Sigmoid colon (tissue), 4 donors: ENCODE results near the gene ANO2.

Source experiments
- POLR2A ChIP-seq, 2 donors: fragments of 450-650 bp; IDR thresholded peaks; one replicate each; pipeline ENCODE4 v1.6.1; 2016; ENCODE audit warnings: antibody characterized with exemption in 2 of 2, mild to moderate bottlenecking in 2 of 2, moderate library complexity in 2 of 2
- POLR2AphosphoS5 ChIP-seq, 4 donors: sonication (generic); formaldehyde crosslinking; IDR thresholded peaks; one replicate each; pipeline ENCODE4 v1.6.1; 2017; ENCODE audit warnings: antibody characterized with exemption in 4 of 4
- TF ChIP-seq, protein P1 (sequence below), 4 experiments: fragments of 450-650 bp in 3 of 4; fragments of 200-600 bp in 1 of 4; IDR thresholded peaks; one replicate each; pipeline ENCODE4 v1.5.1; 2016 to 2019; ENCODE audit warnings: antibody characterized with exemption in 4 of 4, mild to moderate bottlenecking in 3 of 4, moderate library complexity in 2 of 4

DNA sequence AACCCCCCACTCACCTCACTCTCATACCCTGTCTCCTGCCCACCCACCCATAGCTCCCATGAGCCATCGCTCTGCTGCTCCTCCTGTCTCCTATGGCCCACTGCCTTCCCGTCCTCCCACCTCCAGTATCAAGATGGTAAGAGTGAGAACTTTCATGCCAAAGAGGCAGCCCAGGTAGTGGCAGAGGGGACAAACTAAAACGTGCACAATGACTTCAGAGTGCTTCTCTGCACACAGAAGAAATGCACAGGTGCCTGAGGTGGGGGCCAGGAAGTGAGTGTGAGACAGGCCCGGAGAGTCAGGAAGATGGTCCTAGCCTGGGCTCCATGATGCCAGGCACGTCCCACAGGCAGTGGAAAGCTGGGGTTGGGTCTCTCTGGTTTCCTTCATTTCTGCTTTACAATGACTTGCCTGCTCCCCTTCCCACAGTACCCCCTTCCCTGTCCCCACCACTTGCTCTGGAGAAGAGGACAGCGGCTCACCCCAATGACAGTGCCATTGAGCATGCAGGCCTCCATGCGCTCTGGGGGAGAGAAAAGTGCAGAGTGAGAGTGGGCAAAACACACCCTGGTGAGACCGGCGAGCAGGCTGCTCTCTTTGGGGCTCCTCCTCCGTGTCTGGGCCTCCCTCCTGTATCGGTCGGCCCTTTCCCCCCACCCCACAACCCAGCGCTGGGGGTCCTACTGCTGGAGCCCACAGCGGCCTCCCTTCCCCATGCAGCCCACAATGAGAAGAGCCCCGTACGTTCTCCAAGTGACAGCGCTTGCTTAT lies 22.8 kb upstream of the ANO2 start:
- no peak for TF ChIP-seq POLR2AphosphoS5 (IDR thresholded peaks at IDR 0.05)
- TF ChIP-seq POLR2A (IDR thresholded peaks at IDR 0.05): no peak
- TF ChIP-seq, protein P1, sequence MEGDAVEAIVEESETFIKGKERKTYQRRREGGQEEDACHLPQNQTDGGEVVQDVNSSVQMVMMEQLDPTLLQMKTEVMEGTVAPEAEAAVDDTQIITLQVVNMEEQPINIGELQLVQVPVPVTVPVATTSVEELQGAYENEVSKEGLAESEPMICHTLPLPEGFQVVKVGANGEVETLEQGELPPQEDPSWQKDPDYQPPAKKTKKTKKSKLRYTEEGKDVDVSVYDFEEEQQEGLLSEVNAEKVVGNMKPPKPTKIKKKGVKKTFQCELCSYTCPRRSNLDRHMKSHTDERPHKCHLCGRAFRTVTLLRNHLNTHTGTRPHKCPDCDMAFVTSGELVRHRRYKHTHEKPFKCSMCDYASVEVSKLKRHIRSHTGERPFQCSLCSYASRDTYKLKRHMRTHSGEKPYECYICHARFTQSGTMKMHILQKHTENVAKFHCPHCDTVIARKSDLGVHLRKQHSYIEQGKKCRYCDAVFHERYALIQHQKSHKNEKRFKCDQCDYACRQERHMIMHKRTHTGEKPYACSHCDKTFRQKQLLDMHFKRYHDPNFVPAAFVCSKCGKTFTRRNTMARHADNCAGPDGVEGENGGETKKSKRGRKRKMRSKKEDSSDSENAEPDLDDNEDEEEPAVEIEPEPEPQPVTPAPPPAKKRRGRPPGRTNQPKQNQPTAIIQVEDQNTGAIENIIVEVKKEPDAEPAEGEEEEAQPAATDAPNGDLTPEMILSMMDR (IDR thresholded peaks at IDR 0.05): no peak
